Ovary (tissue), 3 donors: Measurements from ENCODE around the gene GSN.

Experiments
- CTCF ChIP-seq, 3 donors: fragments of 450-650 bp in 2 of 3; fragments of 200-600 bp in 1 of 3; IDR thresholded peaks; one replicate each; pipeline versions ENCODE4 v1.5.1 to v1.8.0; 2016 to 2022; ENCODE audit warnings: antibody characterized with exemption in 3 of 3, mild to moderate bottlenecking in 1 of 3
- EP300 ChIP-seq: sonication (generic); formaldehyde crosslinking; IDR thresholded peaks from one replicate; pipeline ENCODE4 v1.6.1; 2017; ENCODE audit warnings: antibody characterized with exemption
- donor health status: DM: no; HTN: no; CAD: no.

DNA sequence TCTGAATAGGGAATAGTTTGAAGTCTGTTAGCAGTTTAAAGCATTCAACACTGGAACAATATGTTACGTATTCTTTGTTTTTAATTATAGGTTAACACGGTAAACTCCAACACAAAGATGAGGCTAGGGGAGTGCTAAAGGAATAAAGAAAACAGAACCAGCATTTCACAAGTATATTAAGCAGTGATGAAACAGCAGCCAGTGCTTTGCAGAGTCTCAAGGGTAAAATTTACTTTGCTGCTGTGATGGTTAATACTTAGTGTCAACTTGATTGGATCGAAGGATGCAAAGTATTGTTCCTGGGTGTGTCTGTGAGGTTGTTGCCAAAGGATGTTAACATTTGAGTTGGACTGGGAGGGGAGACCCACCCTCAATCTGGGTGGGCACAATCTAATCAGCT, 30.0 kb upstream of the GSN start:
- TF ChIP-seq CTCF (IDR thresholded peaks at IDR 0.05) (no peak), EP300 (no peak)
